GM19463 (cell line): ENCODE data around the gene IGFBP7.
"Not testable (repeated sequence)": the region's sequence is repeated elsewhere in the genome, so short reads cannot be mapped to it uniquely, and the experiment has no call there.

Experiments
- ATAC-seq: cut with Tn5 transposase; IDR thresholded peaks from one replicate; pipeline ENCODE4 v1.9.1; 2021; ENCODE audit warnings: mild to moderate bottlenecking, moderate library complexity; ENCODE audit not compliant: unreplicated experiment

Gene IGFBP7

GRCh38 chr4:57075367-57075766 lies 34.8 kb downstream of the IGFBP7 start:
- ATAC-seq, result no peak

GRCh38 chr4:57074744-57075143 lies 35.4 kb downstream of the IGFBP7 start:
- ATAC-seq, result no peak

GRCh38 chr4:57073559-57073958 lies 36.6 kb downstream of the IGFBP7 start:
- ATAC-seq, result no peak

- ATAC-seq, result no peak
Observed at GRCh38 chr4:57071326-57071725, 38.9 kb downstream of the IGFBP7 start.

GRCh38 chr4:57070461-57070860 lies 39.7 kb downstream of the IGFBP7 start:
- no peak for ATAC-seq

- ATAC-seq, result no peak
Observed at GRCh38 chr4:57068237-57068981, 41.8 kb downstream of the IGFBP7 start.

GRCh38 chr4:57065730-57066482 lies 44.3 kb downstream of the IGFBP7 start:
- ATAC-seq, result no peak

GRCh38 chr4:57064811-57065711 lies 45.1 kb downstream of the IGFBP7 start:
- no peak for ATAC-seq

- ATAC-seq, result no peak
Observed at GRCh38 chr4:57064120-57064519, 46.1 kb downstream of the IGFBP7 start.

GRCh38 chr4:57063518-57063917 lies 46.7 kb downstream of the IGFBP7 start:
- no peak for ATAC-seq

- no peak for ATAC-seq
Observed at GRCh38 chr4:57061395-57061794, 48.8 kb downstream of the IGFBP7 start.

- not testable (repeated sequence) for ATAC-seq
Observed at GRCh38 chr4:57060717-57061067, 49.5 kb downstream of the IGFBP7 start.

GRCh38 chr4:57059890-57060716 lies 50.1 kb downstream of the IGFBP7 start:
- ATAC-seq, result no peak

- ATAC-seq, result no peak
Observed at GRCh38 chr4:57055886-57056285, 54.3 kb downstream of the IGFBP7 start.

- no peak for ATAC-seq
Observed at GRCh38 chr4:57053508-57053907, 56.7 kb downstream of the IGFBP7 start.

GRCh38 chr4:57051524-57051923 lies 58.7 kb downstream of the IGFBP7 start:
- ATAC-seq, result no peak

- no peak for ATAC-seq
Observed at GRCh38 chr4:57051095-57051494, 59.1 kb downstream of the IGFBP7 start.

GRCh38 chr4:57048590-57049304 lies 61.4 kb downstream of the IGFBP7 start:
- no peak for ATAC-seq

- ATAC-seq, result not testable (repeated sequence)
Observed at GRCh38 chr4:57047046-57047445, 63.1 kb downstream of the IGFBP7 start.

GRCh38 chr4:57044996-57045395 lies 65.2 kb downstream of the IGFBP7 start:
- ATAC-seq, result no peak
